ENCODE data around the gene XPR1.
"Not testable (repeated sequence)": the region's sequence is repeated elsewhere in the genome, so short reads cannot be mapped to it uniquely, and the experiment has no call there.

XPR1 gene

GRCh38 chr1:180815188-180815587 lies 183.4 kb downstream of the XPR1 start:
- no peak for DNase-seq (ENCODE audit: extremely low spot score, insufficient read length, low read depth)
- FAIRE-seq = no peak

- FAIRE-seq = no peak
- DNase-seq (ENCODE audit: extremely low spot score, insufficient read length, low read depth) = no peak
These were observed 184.3 kb downstream of the XPR1 start for GRCh38 chr1:180816132-180816531.

- FAIRE-seq (peak; percentile 9), DNase-seq (ENCODE audit: extremely low spot score, insufficient read length, low read depth) (no peak)
These were observed 190.1 kb downstream of the XPR1 start for GRCh38 chr1:180821970-180822369.

GRCh38 chr1:180831507-180831906 lies 199.7 kb downstream of the XPR1 start:
- FAIRE-seq; DNase-seq (ENCODE audit: extremely low spot score, insufficient read length, low read depth): not testable (repeated sequence)

- DNase-seq (ENCODE audit: extremely low spot score, insufficient read length, low read depth); FAIRE-seq: not testable (repeated sequence)
These were observed 201.4 kb downstream of the XPR1 start for GRCh38 chr1:180833180-180833579.

DNA sequence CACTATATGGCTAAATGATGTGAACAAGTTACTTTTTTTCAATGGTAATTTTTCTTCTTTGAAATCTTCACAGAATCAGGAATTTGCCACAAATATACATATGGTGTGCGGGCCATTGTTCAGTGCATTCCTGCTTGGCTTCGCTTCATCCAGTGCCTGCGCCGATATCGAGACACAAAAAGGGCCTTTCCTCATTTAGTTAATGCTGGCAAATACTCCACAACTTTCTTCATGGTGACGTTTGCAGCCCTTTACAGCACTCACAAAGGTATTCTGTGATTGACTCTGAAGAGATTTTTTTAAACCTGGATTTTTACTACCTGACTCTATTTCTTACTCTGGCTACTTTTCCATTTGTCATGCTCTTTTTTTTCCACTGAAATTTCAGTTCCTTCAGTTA lies 204.6 kb downstream of the XPR1 start:
- DNase-seq (ENCODE audit: extremely low spot score, insufficient read length, low read depth) = no peak
- no peak for FAIRE-seq

GRCh38 chr1:180837020-180837419 lies 205.2 kb downstream of the XPR1 start:
- no peak for FAIRE-seq

GRCh38 chr1:180838535-180838934 lies 206.7 kb downstream of the XPR1 start:
- DNase-seq (ENCODE audit: extremely low spot score, insufficient read length, low read depth) (no peak), FAIRE-seq (no peak)

More at GRCh38 chr1:180837020-180837419, 205.2 kb downstream of the XPR1 start:
- no peak for DNase-seq (ENCODE audit: extremely low spot score, insufficient read length, low read depth)

DNA sequence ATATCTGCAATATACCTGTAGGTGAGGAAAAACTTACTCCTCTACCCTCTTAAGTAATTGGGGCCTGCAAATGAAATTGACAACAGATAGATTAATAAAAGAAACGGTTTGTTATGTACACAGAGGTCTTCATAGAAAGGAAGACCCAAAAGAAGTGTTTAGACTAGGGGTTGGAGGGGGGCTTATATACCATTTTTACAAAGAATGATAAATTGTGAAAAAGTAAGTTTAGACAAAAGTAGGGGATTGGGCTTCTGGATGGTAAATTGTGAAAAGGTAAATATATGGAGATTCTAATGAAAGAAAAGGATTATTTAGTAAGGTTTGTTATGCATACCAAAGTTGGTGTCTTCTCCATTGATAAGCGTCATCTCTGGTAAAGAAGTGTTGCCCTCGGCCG lies 207.7 kb downstream of the XPR1 start:
- DNase-seq (ENCODE audit: extremely low spot score, insufficient read length, low read depth) (no peak), FAIRE-seq (no peak)

DNA sequence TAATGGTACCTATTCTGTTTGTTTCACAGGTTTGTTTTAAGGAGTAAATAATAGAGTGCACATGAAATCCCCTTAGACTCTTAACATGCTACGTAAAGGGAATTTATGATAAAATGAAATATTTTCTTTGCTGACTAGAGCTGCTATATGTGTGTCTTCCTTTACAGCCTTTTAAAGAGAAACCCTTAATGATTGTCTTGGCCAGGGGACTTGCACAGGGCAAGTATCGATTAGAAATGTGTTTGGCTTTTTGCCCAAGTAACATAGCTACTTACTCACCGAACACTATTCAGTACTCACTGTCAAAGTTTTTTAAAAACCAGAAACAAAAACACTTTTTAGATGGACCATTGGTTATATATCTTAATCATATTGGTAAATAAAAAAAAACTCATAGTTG lies 209.6 kb downstream of the XPR1 start:
- FAIRE-seq (no peak), DNase-seq (ENCODE audit: extremely low spot score, insufficient read length, low read depth) (no peak)

- DNase-seq (ENCODE audit: extremely low spot score, insufficient read length, low read depth) (no peak), FAIRE-seq (no peak)
These were observed 210.2 kb downstream of the XPR1 start for GRCh38 chr1:180842052-180842451.

DNA sequence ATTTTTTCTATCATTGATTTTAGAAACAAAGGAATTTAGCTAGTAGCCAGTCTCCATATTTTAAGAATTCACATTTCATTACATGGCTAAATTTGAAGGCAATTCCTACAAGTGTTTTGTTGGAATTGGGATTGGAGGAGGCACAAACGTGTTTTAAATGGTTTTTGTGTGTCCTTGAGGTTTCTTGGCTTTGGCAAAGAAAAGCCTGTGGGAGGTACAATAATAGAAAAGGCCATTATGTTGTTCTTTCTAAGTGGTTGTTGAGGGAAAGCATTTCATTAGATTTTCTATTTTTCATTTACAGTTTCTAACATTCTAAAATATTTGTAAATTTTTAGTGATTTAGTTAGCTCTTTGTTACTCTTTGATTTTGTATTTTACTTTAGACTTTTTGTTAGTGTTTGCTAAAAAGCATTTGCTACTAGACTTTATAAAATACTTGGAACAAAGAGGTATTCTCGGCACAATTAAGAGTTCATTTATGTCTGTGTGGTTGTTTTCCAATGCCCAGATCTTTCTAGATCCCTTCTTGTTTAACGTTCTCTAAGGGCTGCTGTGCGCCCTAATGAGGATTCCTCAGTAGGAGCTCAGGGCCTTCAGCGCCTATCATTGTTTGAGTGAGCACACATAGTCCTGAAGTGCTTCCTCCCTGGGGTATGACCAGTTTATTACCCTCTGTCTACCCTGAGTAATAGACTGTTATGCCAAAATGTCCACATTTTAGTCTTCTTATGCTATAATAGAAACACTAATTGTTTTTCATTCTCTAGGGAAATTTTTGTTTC lies 210.9 kb downstream of the XPR1 start:
- no peak for DNase-seq (ENCODE audit: extremely low spot score, insufficient read length, low read depth)
- no peak for FAIRE-seq

DNA sequence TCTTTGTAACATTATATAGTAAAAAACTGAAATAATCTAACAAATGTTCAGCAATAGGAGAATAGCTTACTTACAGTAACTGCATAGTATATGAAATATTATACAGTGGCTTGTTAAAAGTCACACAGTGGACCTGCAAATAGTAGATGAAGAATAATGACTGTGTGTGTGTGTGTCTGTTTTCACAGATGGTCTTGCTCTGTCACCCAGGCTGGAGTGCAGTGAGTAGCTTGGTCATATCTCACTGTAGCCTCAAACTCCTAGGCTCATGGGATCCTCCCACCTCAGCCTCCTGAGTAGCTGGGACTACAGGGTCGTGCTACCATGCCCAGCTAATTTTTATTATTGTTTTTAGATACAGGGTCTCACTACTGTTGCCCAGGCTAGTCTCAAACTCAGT lies 213.5 kb downstream of the XPR1 start:
- no peak for FAIRE-seq

GRCh38 chr1:180848191-180848590 lies 216.4 kb downstream of the XPR1 start:
- peak; percentile 21 for FAIRE-seq

More for the DNA sequence above, 213.5 kb downstream of the XPR1 start:
- DNase-seq (ENCODE audit: extremely low spot score, insufficient read length, low read depth) = no peak

DNA sequence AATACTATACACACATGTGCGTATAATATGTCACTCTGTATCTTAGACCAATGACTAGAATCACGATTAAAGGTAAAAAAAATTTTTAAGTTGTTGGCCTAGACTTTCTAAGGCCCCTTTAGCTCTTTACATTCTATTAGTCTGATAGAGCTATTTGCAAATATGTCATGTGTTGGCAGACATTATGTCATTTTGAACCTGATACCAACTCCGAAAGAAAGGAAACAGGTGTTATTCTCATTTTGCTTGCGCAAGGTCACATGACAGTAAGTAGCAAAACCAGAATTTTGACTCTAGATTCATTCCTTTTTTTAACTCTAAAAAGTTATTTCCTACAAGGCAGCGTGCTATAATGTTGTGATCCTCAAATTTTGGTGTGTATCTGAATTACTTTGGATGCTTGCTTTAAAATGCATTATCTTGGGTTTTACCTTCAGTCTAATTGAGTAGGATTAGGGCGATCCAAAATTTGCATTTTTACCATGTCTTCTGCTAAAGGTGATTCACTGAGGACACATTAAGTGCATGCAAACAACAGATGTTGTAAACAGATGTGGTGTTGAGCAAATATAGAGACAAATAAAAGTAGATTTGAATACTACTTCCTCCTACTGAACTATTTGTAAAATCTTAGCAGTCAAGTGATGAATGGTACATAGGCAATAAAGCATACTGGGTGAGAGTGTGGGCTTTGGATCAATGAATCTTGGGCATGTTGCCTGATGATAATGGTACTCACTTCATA lies 217.4 kb downstream of the XPR1 start:
- FAIRE-seq (no peak), DNase-seq (ENCODE audit: extremely low spot score, insufficient read length, low read depth) (no peak)

More at GRCh38 chr1:180848191-180848590, 216.4 kb downstream of the XPR1 start:
- DNase-seq (ENCODE audit: extremely low spot score, insufficient read length, low read depth) = no peak

- FAIRE-seq (peak; percentile 62), DNase-seq (ENCODE audit: extremely low spot score, insufficient read length, low read depth) (no peak)
These were observed 220.4 kb downstream of the XPR1 start for GRCh38 chr1:180851995-180852887.

- DNase-seq (ENCODE audit: extremely low spot score, insufficient read length, low read depth) (no peak), FAIRE-seq (no peak)
These were observed 222.2 kb downstream of the XPR1 start for GRCh38 chr1:180854001-180854400.

DNA sequence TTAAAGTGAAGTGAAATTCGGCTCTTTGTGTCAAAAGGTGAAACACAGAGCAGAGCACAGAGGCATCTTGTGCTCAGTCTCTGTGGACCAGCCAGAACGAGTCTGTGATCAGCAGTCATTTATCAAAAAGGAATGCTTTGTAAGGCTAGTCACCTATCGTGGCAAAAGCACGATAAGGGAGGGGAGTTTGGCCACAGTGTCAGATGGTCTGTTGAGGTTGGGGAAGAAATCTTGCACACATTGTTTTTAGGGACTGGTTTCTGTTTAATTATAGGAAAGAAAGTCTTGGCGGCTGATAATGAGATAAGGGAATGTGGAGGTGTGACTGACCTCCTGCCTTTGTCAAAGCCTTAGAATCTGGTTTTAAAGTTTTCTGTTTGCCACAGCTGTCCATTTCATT lies 222.6 kb downstream of the XPR1 start:
- no peak for DNase-seq (ENCODE audit: extremely low spot score, insufficient read length, low read depth)
- FAIRE-seq = no peak

- not testable (repeated sequence) for DNase-seq (ENCODE audit: extremely low spot score, insufficient read length, low read depth); FAIRE-seq
These were observed 226.3 kb downstream of the XPR1 start for GRCh38 chr1:180857947-180858725.

GRCh38 chr1:180859306-180859705 lies 227.5 kb downstream of the XPR1 start:
- FAIRE-seq = no peak

More at GRCh38 chr1:180859306-180859705, 227.5 kb downstream of the XPR1 start:
- no peak for DNase-seq (ENCODE audit: extremely low spot score, insufficient read length, low read depth)
